Stimulated activated CD4-positive, alpha-beta T cell treated with anti-CD3 and anti-CD28 coated beads, Interleukin-4, amount 100 ng/mL, for 1 hour (primary cell): ENCODE data around the gene NPAS3.

Source experiments
- DNase-seq: peaks from one replicate; pipeline ENCODE4 v3.0.0-alpha.2; 2020

The NPAS3 gene

GRCh38 chr14:33273978-33274377 is 335.3 kb downstream of the NPAS3 start:
- DNase-seq = no peak

- no peak for DNase-seq
Measured at GRCh38 chr14:33275879-33276278, 337.2 kb downstream of the NPAS3 start.

- DNase-seq = no peak
Measured at GRCh38 chr14:33279865-33280264, 341.2 kb downstream of the NPAS3 start.

GRCh38 chr14:33280646-33281045 is 342.0 kb downstream of the NPAS3 start:
- DNase-seq = no peak

- no peak for DNase-seq
Measured at GRCh38 chr14:33282331-33283230, 343.9 kb downstream of the NPAS3 start.

GRCh38 chr14:33285902-33286700 is 347.4 kb downstream of the NPAS3 start:
- DNase-seq = no peak

- DNase-seq = no peak
Measured at GRCh38 chr14:33287189-33287588, 348.5 kb downstream of the NPAS3 start.

- no peak for DNase-seq
Measured at GRCh38 chr14:33290641-33291040, 352.0 kb downstream of the NPAS3 start.

GRCh38 chr14:33291529-33292104 is 352.9 kb downstream of the NPAS3 start:
- DNase-seq = no peak

GRCh38 chr14:33294419-33294818 is 355.7 kb downstream of the NPAS3 start:
- no peak for DNase-seq

- DNase-seq = no peak
Measured at GRCh38 chr14:33297565-33297964, 358.9 kb downstream of the NPAS3 start.

- no peak for DNase-seq
Measured at GRCh38 chr14:33307691-33308251, 369.1 kb downstream of the NPAS3 start.

- no peak for DNase-seq
Measured at GRCh38 chr14:33309106-33309505, 370.4 kb downstream of the NPAS3 start.

GRCh38 chr14:33315217-33315616 is 376.5 kb downstream of the NPAS3 start:
- DNase-seq = no peak

- DNase-seq = no peak
Measured at GRCh38 chr14:33315721-33316120, 377.0 kb downstream of the NPAS3 start.

- no peak for DNase-seq
Measured at GRCh38 chr14:33317675-33318074, 379.0 kb downstream of the NPAS3 start.

GRCh38 chr14:33323979-33324378 is 385.3 kb downstream of the NPAS3 start:
- DNase-seq = no peak

GRCh38 chr14:33331176-33331949 is 392.7 kb downstream of the NPAS3 start:
- DNase-seq = no peak

GRCh38 chr14:33332497-33332896 is 393.8 kb downstream of the NPAS3 start:
- no peak for DNase-seq

GRCh38 chr14:33335366-33335765 is 396.7 kb downstream of the NPAS3 start:
- DNase-seq = no peak

- no peak for DNase-seq
Measured at GRCh38 chr14:33342299-33342974, 403.8 kb downstream of the NPAS3 start.

- no peak for DNase-seq
Measured at GRCh38 chr14:33343016-33343415, 404.3 kb downstream of the NPAS3 start.
